ENCODE data around the gene CIBAR2. TPM values are rescaled to one million over a fixed set of nuclear protein-coding genes. Genes with fewer than 3 reads are reported as not detected.

CIBAR2 gene
- total RNA-seq, 1 experiment from 2014 or later, result not detected

- in situ Hi-C loops (cut with HindIII; ENCODE audit: low pct_unique_long_range_greater_than_20kb, low sequenced_read_pairs), result no loop called here
Observed at GRCh38 chr16:85093705-85094104, 18.6 kb downstream of the CIBAR2 start.

GRCh38 chr16:85092851-85093250, 19.4 kb downstream of the CIBAR2 start:
- in situ Hi-C loops (cut with HindIII; ENCODE audit: low pct_unique_long_range_greater_than_20kb, low sequenced_read_pairs), result no loop called here
- DNase-seq (ENCODE audit: low read depth, low spot score), result no peak

More at GRCh38 chr16:85093705-85094104, 18.6 kb downstream of the CIBAR2 start:
- DNase-seq (ENCODE audit: low read depth, low spot score), result no peak

GRCh38 chr16:85092309-85092708, 20.0 kb downstream of the CIBAR2 start:
- no peak for DNase-seq (ENCODE audit: low read depth, low spot score)
- in situ Hi-C loops (cut with HindIII; ENCODE audit: low pct_unique_long_range_greater_than_20kb, low sequenced_read_pairs), result no loop called here

DNA sequence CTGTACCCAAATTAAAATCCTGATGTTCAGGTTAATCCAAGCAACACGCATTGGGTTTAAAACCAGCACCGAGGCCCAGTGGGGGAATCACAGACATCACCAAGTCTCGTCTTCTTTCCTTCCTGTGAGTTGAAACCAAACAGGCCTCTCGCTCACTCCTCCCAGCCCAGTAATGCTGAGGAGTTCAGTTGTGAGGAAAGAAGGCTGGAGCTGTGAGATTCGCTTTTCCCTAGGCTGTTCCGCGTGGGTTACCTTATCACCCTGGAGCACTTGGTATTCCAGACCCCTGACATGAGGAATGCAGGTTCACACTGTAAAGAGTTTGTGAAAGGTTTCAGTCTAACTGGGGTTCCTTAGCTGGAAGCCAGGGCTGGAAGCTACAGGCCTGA, 20.8 kb downstream of the CIBAR2 start:
- DNase-seq (ENCODE audit: low read depth, low spot score), result no peak
- in situ Hi-C loops (cut with HindIII; ENCODE audit: low pct_unique_long_range_greater_than_20kb, low sequenced_read_pairs), result no loop called here

DNA sequence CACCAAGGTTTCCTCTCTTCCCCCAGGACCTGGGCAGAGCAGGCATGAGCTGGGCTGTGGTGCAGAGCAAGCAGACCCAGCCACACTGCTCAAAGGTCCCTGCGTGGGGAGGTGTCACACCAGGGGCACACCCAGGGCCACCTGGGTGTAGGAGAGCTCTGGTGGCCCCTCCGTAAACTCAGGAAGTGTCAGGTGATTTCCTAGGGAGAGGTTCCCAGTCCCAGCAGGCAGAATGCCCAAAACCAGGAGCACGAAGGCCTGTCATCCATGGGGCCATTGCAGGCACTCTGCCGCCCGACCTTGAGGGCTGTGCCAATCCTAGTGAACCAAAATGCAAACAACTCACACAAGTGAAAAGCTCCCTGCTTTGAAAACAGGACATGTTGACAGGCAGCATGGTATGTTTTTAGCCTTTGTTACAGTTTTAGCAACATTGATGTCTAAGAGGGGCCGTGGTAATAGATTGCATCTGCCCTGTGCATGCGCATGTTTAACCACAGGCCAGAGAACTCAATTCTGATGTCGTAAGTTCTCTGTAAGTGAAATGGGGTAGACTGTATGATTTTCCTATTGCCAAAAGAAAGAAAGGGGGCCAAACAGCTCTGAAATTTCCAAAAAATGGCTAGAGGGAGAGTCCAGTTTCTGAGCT, 21.3 kb downstream of the CIBAR2 start:
- no peak for DNase-seq (ENCODE audit: low read depth, low spot score)
- in situ Hi-C loops (cut with HindIII; ENCODE audit: low pct_unique_long_range_greater_than_20kb, low sequenced_read_pairs), result no loop called here

- in situ Hi-C loops (cut with HindIII; ENCODE audit: low pct_unique_long_range_greater_than_20kb, low sequenced_read_pairs), result no loop called here
- peak; percentile 16 for DNase-seq (ENCODE audit: low read depth, low spot score)
Observed at GRCh38 chr16:85090181-85090580, 22.1 kb downstream of the CIBAR2 start.

GRCh38 chr16:85089525-85089924, 22.7 kb downstream of the CIBAR2 start:
- no peak for DNase-seq (ENCODE audit: low read depth, low spot score)
- in situ Hi-C loops (cut with HindIII; ENCODE audit: low pct_unique_long_range_greater_than_20kb, low sequenced_read_pairs), result no loop called here

DNA sequence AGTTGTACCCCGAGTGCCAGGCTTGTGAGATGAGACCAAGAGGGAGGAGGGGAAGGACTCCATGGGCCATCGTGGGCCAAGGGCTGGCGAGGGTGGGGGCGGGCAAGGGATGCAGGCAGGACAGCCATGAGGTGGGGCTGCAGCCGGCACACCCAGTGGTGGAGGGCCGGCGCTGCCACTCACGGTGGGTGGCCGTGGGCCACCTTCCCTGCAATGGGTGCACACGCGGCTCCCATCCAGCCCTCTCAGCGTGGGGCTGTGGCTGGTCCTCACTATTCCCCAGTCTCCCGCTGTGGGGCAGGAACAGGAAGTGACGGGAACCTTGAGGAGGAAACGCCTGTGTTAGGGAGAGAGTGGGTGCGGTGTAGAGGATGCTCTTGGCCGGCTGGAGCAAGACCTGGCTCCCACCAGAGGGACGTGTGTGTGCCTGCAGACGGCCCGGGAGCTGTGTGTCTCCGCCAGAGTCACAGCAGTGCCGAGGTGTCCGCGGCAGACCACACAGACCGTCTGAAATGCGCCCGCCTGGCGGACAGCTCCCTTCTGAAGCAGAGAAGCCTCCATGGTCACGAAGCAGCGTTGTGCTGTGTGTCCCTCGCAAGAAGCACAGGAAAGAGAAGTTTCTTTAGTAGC, 23.6 kb downstream of the CIBAR2 start:
- no peak for DNase-seq (ENCODE audit: low read depth, low spot score)
- in situ Hi-C loops (cut with HindIII; ENCODE audit: low pct_unique_long_range_greater_than_20kb, low sequenced_read_pairs), result no loop called here

GRCh38 chr16:85087899-85088569, 24.2 kb downstream of the CIBAR2 start:
- in situ Hi-C loops (cut with HindIII; ENCODE audit: low pct_unique_long_range_greater_than_20kb, low sequenced_read_pairs), result no loop called here
- no peak for DNase-seq (ENCODE audit: low read depth, low spot score)

DNA sequence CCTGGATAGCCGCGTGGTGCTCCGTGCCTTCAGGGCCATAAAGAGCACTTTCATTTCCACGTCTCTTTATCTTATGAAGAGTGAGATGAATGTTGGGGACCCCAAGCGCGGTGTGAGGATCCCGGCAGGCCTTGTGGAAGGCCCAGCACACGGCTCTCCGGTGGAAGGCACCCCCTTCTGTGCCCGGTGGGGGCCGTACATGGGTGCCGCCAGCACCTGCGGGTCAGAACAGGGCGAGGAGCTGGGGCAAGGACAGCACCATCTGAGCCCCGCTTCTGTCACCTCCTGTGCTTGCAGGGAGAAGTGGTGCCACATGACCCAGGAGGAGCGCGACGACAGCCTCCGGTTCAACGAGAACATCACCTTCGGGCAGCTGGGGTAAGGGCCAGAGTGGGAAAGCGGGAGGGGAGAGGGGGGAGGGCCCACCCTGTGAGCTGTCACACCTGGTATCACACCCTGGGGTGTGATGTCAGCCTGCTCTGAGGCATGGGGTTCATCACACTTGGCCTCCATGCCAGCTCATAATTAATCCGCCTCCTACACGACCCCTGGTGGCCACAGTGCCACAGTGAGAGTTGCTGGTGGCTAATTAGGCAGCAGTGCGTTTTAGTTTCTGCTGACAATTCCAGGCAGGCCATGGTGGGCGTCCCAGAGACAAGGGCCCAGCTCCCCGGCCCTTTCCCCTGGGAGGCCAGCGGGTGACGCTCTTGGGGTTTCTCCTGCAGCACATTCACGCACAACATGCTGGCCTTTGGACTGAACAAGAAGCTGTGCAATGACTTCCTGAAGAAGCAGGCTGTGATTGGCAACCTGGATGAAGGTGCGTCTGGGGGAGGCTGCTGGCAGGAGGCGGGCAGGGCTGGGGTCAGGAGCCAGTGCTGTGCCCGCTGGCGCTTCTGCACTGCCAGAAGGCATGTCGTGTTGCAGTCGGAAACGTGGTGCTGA, 25.7 kb downstream of the CIBAR2 start:
- in situ Hi-C loops (cut with HindIII; ENCODE audit: low pct_unique_long_range_greater_than_20kb, low sequenced_read_pairs), result no loop called here
- peak; percentile 67 for DNase-seq (ENCODE audit: low read depth, low spot score)

- no peak for DNase-seq (ENCODE audit: low read depth, low spot score)
- in situ Hi-C loops (cut with HindIII; ENCODE audit: low pct_unique_long_range_greater_than_20kb, low sequenced_read_pairs), result no loop called here
Observed at GRCh38 chr16:85085721-85086120, 26.6 kb downstream of the CIBAR2 start.

- in situ Hi-C loops (cut with HindIII; ENCODE audit: low pct_unique_long_range_greater_than_20kb, low sequenced_read_pairs), result no loop called here
- no peak for DNase-seq (ENCODE audit: low read depth, low spot score)
Observed at GRCh38 chr16:85084841-85085510, 27.3 kb downstream of the CIBAR2 start.

DNA sequence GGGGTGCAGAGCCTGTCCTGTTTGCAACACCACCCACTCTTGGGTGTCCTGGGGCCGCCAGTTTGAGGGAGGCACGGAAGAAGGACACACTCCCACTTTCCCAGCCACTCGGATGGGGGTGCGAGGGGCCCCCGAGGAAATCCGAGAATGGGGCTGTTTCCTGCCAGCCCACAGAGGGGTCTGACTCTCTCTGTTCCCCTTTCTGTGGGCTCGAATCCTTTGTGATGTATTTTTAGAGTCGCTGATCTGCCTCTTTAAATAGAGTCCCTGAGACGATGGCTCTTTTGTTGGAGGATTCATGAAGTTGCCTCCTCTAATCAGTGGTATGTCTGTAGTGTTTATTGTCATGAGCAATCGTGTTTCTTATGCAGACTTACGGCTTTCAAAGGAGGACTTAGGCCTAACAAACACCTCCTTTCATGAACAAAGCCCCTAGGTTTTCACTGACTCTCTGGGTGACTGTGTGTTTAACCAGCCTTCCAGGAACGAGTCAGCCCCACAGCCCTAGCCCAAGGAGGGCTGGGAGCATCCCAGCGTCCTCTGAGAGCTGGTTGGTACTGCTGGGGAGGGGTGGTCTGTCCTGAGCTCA, 29.1 kb downstream of the CIBAR2 start:
- peak; percentile 50 for DNase-seq (ENCODE audit: low read depth, low spot score)
- in situ Hi-C loops (cut with HindIII; ENCODE audit: low pct_unique_long_range_greater_than_20kb, low sequenced_read_pairs), result no loop called here

GRCh38 chr16:85082173-85083050, 29.9 kb downstream of the CIBAR2 start:
- in situ Hi-C loops (cut with HindIII; ENCODE audit: low pct_unique_long_range_greater_than_20kb, low sequenced_read_pairs), result no loop called here
- DNase-seq (ENCODE audit: low read depth, low spot score), result no peak

DNA sequence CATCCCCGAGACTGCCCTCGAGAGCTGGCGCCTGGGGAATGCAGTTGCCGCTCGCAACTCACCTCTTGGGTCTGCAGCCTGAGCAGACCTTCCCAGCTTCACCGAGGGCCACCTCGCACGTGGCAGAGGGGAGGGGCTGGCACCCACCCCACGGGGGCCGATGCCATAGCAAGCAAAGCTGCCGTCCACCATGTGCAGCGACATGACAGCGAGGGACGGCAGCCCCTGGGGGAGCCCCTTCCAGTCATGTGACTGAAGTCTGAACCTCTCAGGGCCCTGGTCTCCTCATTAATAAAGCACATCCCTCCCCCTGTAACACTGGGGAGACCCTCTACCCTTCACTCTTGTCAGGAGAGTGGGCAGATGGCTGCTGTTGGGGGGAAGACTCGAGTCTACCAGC, 30.5 kb downstream of the CIBAR2 start:
- in situ Hi-C loops (cut with HindIII; ENCODE audit: low pct_unique_long_range_greater_than_20kb, low sequenced_read_pairs), result no loop called here
- no peak for DNase-seq (ENCODE audit: low read depth, low spot score)

GRCh38 chr16:85081038-85081437, 31.2 kb downstream of the CIBAR2 start:
- no peak for DNase-seq (ENCODE audit: low read depth, low spot score)
- in situ Hi-C loops (cut with HindIII; ENCODE audit: low pct_unique_long_range_greater_than_20kb, low sequenced_read_pairs), result no loop called here
